GM18505 (cell line): Measurements from ENCODE around the gene TBC1D10B.
"Not testable (repeated sequence)": the region's sequence is repeated elsewhere in the genome, so short reads cannot be mapped to it uniquely, and the experiment has no call there.

Source experiments
- ATAC-seq: cut with Tn5 transposase; IDR thresholded peaks from one replicate; pipeline ENCODE4 v1.9.1; 2021; ENCODE audit not compliant: unreplicated experiment
- POLR2A ChIP-seq: IDR thresholded peaks from 4 replicates; pipeline ENCODE4 v1.6.1; 2011; ENCODE audit warnings: borderline replicate concordance; ENCODE audit not compliant: insufficient read depth, insufficient read length; ENCODE audit errors: extremely low read depth

TBC1D10B gene

DNA sequence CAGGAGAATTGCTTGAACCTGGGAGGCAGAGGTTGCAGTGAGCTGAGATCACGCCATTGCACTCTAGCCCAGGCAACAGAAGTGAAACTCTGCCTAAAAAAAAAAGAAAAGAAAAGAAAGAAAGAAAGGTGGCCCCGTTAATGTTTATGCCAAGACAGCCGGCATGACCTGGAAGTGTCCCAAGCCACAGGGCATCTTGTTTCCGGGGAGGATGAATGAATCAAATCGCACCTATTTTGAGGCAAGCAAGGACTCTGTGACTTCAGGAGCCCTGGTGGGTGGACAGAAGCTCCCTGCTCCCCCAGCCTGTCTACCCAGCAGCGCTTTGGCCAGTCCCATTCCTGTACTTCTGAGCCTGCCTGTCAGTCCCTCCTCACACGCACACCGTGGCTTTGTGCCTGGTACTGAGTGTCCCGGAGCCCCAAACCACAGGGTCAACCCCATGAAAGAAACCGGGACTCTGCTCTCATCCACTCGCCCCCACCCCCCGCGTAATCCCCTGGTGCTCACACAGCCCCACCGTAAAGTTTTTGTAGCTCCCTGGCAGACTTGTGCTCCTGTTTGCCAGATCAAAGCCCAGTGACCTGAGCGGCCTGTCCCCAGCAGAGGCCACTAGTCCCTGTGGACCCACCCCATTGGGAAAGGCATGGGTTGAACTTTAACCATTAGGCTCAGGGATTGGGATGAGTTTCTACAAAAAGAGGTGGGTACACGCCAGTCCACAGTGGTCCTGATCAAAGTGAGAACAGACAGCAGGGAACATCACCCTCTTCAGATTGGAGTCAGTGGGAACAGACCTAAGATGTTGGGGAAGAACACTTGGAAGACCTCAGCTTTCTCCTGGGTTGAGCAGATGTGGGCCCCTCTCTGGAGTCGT, 34.5 kb downstream of the TBC1D10B start:
- no peak for TF ChIP-seq POLR2A
- ATAC-seq, result no peak

DNA sequence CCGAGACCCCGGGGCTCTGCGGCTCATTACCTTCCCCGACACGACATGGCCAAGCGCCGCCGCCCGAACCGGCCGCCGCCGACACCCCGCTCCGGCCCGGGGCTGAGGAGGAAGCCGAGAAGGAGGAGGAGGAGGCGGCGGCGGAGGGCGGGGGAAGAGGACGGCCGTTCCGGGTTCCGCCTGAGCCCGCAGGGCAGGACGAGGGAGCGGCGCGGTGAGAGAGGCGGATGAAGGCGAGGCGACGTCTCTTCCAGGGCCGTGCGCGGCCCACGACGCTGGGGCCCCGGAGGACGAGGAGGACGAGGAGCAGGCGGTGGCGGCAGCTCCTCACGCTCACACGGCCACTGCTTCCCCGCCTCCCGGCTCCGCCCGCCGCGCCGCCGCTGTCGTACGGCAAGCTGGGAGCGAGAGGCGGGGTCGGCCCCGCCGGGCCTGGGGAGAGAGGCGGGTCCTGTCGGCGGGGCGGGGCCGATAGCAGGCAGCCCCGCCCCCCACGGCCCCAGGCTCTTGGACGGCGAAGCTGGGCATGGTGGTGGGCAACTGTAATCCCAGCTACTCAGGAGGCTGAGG, 35.2 kb downstream of the TBC1D10B start:
- TF ChIP-seq POLR2A, result peak; percentile 66
- peak; percentile 76 for ATAC-seq

DNA sequence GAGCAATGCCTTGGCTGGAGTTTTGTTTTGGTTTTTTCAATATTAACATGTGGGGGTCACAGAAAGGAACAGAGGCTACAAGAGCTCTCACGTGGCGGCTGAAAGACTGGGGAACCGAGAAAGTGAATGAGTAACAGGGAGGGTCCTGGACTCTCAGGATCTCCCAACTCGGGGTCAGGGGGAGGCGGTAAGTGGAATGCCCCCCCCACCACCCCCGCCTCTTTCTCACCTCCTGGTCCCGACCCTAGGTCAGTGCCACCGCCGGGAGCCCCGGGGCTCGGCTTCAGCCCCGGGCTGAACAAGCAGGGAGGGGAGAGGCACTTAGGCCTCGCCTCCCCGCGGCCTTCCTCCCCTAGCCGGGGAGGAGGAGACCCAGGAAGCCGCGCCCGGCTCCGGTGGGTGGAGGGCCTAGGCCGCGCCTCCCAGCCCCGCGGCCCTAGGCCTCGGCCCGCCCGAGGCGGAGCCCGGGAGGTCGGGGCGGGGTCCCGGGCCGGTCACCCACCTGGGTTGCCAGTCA, 35.8 kb downstream of the TBC1D10B start:
- ATAC-seq, result peak; percentile 86

DNA sequence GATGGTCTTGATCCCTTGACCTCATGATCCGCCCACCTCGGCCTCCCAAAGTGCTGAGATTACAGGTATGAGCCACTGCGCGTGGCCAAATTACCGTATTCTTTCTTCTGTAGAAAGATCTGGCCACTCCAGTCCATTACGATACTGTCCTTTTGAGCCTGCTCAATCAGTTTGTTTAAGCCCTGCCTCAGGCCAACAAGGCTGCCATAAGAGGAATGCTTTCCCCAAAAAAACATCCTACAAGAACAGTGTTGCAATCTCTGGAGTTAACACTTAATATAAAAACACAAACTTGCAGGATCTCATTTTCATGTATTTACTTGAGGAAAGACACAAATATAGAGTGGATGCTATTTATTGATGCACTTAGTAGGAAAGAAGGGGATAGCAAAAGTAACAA, 46.1 kb downstream of the TBC1D10B start:
- ATAC-seq, result not testable (repeated sequence)

DNA sequence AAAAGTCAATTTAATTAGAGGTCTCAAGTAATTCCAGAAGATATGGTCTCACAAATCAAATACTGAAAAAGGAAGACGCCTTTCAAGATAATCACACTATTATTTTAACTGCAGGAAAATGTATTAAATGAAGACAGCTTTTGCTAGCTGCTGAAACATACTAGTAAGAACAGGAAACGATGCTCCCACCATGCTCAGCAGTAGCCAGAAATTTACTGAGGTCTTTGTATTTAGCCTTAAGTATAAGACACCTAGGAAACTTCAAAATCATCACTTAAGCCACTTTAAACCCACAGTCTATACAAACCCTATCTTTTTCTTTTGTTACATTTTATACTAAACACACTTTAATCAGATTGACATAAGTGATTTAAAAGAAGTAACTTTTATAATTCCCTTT, 51.6 kb downstream of the TBC1D10B start:
- not testable (repeated sequence) for ATAC-seq

DNA sequence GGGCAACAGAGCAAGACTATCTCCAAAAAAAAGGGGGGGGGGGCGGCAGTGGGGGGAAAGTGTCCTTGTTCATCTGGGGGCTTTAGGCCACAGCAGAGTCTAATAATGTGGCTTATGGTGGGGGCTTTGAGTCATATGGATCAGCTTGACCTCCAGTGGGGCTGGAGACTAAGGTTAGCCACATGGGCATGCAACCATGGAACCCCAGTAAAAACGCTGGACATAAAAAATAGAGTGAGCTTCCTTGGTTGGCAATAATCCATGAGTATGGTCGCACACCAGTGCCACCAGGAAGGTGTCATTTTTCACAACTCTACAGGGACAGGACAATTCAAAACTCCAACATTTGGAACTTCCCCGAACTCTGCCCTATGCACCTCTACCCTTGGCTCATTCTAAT, 59.4 kb downstream of the TBC1D10B start:
- ATAC-seq, result not testable (repeated sequence)

DNA sequence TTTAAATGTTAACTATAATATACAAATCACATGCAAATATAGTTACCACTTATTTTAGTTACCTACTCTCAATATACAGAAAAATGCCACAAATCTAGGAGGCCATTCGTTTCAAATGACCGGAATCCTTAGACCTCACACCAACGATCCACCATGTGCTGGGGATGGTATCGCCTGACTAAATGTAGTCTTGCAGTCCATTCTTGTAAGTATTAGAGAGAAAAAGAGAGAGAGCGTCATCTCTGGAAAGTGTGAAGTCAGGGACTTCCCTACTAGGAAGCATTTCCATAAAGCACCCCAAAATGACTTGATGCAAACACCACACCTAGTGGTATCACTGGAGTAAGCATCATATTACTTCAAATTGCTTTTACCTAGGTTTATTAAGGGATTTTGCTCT, 61.0 kb downstream of the TBC1D10B start:
- ATAC-seq, result not testable (repeated sequence)
